Adipocyte (in vitro differentiated cells): ENCODE results near the gene SGCB.

Experiments
- DNase-seq: peaks from one replicate; pipeline ENCODE4 v3.0.0-alpha.2; 2015; ENCODE audit warnings: low read depth
- H3K27me3 ChIP-seq: replicated peaks from 2 replicates; pipeline ENCODE4 v1.7.0; 2013; ENCODE audit warnings: mild to moderate bottlenecking, low read length, moderate library complexity; ENCODE audit not compliant: control insufficient read depth, insufficient read depth
- H3K36me3 ChIP-seq: 2 replicates; pipeline ENCODE4 v1.7.0; 2013; ENCODE audit warnings: low read length, mild to moderate bottlenecking, moderate library complexity; ENCODE audit not compliant: control insufficient read depth, insufficient read depth, severe bottlenecking
- H3K4me1 ChIP-seq: 2 replicates; pipeline ENCODE4 v1.7.0; 2013; ENCODE audit warnings: mild to moderate bottlenecking, low read length, moderate library complexity; ENCODE audit not compliant: control insufficient read depth, insufficient read depth
- H3K4me3 ChIP-seq: 2 replicates; pipeline ENCODE4 v1.7.0; 2013; ENCODE audit warnings: mild to moderate bottlenecking, low read length, moderate library complexity
- H3K9ac ChIP-seq: 2 replicates; pipeline ENCODE4 v1.7.0; 2013; ENCODE audit warnings: mild to moderate bottlenecking, low read length, moderate library complexity
- H3K9me3 ChIP-seq: 2 replicates; pipeline ENCODE4 v1.7.0; 2013; ENCODE audit warnings: mild to moderate bottlenecking, low read length, moderate library complexity; ENCODE audit not compliant: control insufficient read depth

The SGCB gene

GRCh38 chr4:52017814-52018213 lies 20.3 kb downstream of the SGCB start:
- H3K9me3 ChIP-seq, result no peaks in the 10 kb centered on the region
- H3K4me1 ChIP-seq, result peaks cover 12% of the 10 kb centered on the region
- H3K36me3 ChIP-seq, result peaks cover 10% of the 10 kb centered on the region
- DNase-seq, result no peak
- H3K27me3 ChIP-seq, result no peaks in the 10 kb centered on the region
- no peak overlapping the region for H3K4me3 ChIP-seq
- H3K9ac ChIP-seq, result no peak overlapping the region

GRCh38 chr4:52016981-52017380 lies 21.1 kb downstream of the SGCB start:
- Histone ChIP-seq H3K27me3 (no peaks in the 10 kb centered on the region), H3K4me1 (peaks cover 12% of the 10 kb centered on the region), H3K9me3 (no peaks in the 10 kb centered on the region), H3K36me3 (peaks cover 3% of the 10 kb centered on the region), H3K9ac (no peak overlapping the region), H3K4me3 (no peak overlapping the region)
- no peak for DNase-seq

GRCh38 chr4:52015366-52015765 lies 22.7 kb downstream of the SGCB start:
- H3K4me1 ChIP-seq, result peaks cover 8% of the 10 kb centered on the region
- no peak overlapping the region for H3K4me3 ChIP-seq
- DNase-seq, result peak; percentile 12
- H3K36me3 ChIP-seq, result peaks cover 14% of the 10 kb centered on the region
- no peak overlapping the region for H3K9ac ChIP-seq
- no peaks in the 10 kb centered on the region for H3K9me3 ChIP-seq
- H3K27me3 ChIP-seq, result no peaks in the 10 kb centered on the region

- Histone ChIP-seq H3K36me3 (peaks cover 14% of the 10 kb centered on the region), H3K4me1 (peaks cover 3% of the 10 kb centered on the region), H3K27me3 (no peaks in the 10 kb centered on the region), H3K9me3 (no peaks in the 10 kb centered on the region), H3K9ac (no peak overlapping the region), H3K4me3 (no peak overlapping the region)
- DNase-seq, result no peak
These were observed 23.2 kb downstream of the SGCB start for GRCh38 chr4:52014903-52015302.

GRCh38 chr4:52012651-52013050 lies 25.4 kb downstream of the SGCB start:
- H3K9ac ChIP-seq, result no peak overlapping the region

GRCh38 chr4:52010986-52011385 lies 27.1 kb downstream of the SGCB start:
- Histone ChIP-seq H3K27me3 (no peaks in the 10 kb centered on the region), H3K4me1 (no peaks in the 10 kb centered on the region), H3K36me3 (peaks cover 11% of the 10 kb centered on the region), H3K9me3 (no peaks in the 10 kb centered on the region), H3K9ac (no peak overlapping the region), H3K4me3 (no peak overlapping the region)
- no peak for DNase-seq

More at GRCh38 chr4:52012651-52013050, 25.4 kb downstream of the SGCB start:
- no peaks in the 10 kb centered on the region for H3K4me1 ChIP-seq
- DNase-seq, result no peak
- H3K27me3 ChIP-seq, result no peaks in the 10 kb centered on the region
- no peak overlapping the region for H3K4me3 ChIP-seq
- no peaks in the 10 kb centered on the region for H3K9me3 ChIP-seq
- peaks cover 14% of the 10 kb centered on the region for H3K36me3 ChIP-seq

GRCh38 chr4:52006887-52007286 lies 31.2 kb downstream of the SGCB start:
- Histone ChIP-seq H3K9ac (no peak overlapping the region), H3K27me3 (no peaks in the 10 kb centered on the region)

GRCh38 chr4:52005604-52006273 lies 32.4 kb downstream of the SGCB start:
- Histone ChIP-seq H3K9me3 (no peaks in the 10 kb centered on the region), H3K36me3 (peaks cover 1% of the 10 kb centered on the region), H3K4me1 (no peaks in the 10 kb centered on the region), H3K9ac (no peak overlapping the region), H3K27me3 (no peaks in the 10 kb centered on the region), H3K4me3 (no peak overlapping the region)
- no peak for DNase-seq

More at GRCh38 chr4:52006887-52007286, 31.2 kb downstream of the SGCB start:
- Histone ChIP-seq H3K4me1 (no peaks in the 10 kb centered on the region), H3K9me3 (no peaks in the 10 kb centered on the region), H3K36me3 (peaks cover 11% of the 10 kb centered on the region), H3K4me3 (no peak overlapping the region)
- no peak for DNase-seq

GRCh38 chr4:52004414-52004813 lies 33.7 kb downstream of the SGCB start:
- no peaks in the 10 kb centered on the region for H3K36me3 ChIP-seq
- H3K27me3 ChIP-seq, result no peaks in the 10 kb centered on the region
- H3K9me3 ChIP-seq, result no peaks in the 10 kb centered on the region
- no peaks in the 10 kb centered on the region for H3K4me1 ChIP-seq
- no peak for DNase-seq
- no peak overlapping the region for H3K9ac ChIP-seq
- H3K4me3 ChIP-seq, result no peak overlapping the region

- Histone ChIP-seq H3K36me3 (no peaks in the 10 kb centered on the region), H3K27me3 (no peaks in the 10 kb centered on the region), H3K9me3 (no peaks in the 10 kb centered on the region), H3K4me1 (no peaks in the 10 kb centered on the region), H3K4me3 (no peak overlapping the region), H3K9ac (no peak overlapping the region)
- peak; percentile 6 for DNase-seq
These were observed 36.5 kb downstream of the SGCB start for GRCh38 chr4:52001616-52002015.

- Histone ChIP-seq H3K9ac (no peak overlapping the region), H3K4me3 (no peak overlapping the region), H3K9me3 (no peaks in the 10 kb centered on the region), H3K27me3 (no peaks in the 10 kb centered on the region), H3K36me3 (no peaks in the 10 kb centered on the region), H3K4me1 (no peaks in the 10 kb centered on the region)
- DNase-seq, result no peak
These were observed 38.8 kb downstream of the SGCB start for GRCh38 chr4:51999250-51999649.

- H3K4me3 ChIP-seq, result no peak overlapping the region
- no peaks in the 10 kb centered on the region for H3K36me3 ChIP-seq
These were observed 39.3 kb downstream of the SGCB start for GRCh38 chr4:51998837-51999236.

More at GRCh38 chr4:51998837-51999236, 39.3 kb downstream of the SGCB start:
- Histone ChIP-seq H3K9ac (no peak overlapping the region), H3K27me3 (no peaks in the 10 kb centered on the region), H3K9me3 (no peaks in the 10 kb centered on the region), H3K4me1 (no peaks in the 10 kb centered on the region)
- DNase-seq, result no peak
